Measurements from ENCODE around the gene MRPS34. TPM values are rescaled to one million over a fixed set of nuclear protein-coding genes. Genes with fewer than 3 reads are reported as not detected.

Gene MRPS34
- total RNA-seq, 2 donors from 2014 or later = 51.4 to 99.6 TPM

GRCh38 chr16:1817276-1817589 lies 44.3 kb upstream of the MRPS34 start:
- 96 to 98% methylated on average over 5 to 8 of the region's 9 CpGs for WGBS, 2 donors
- TF ChIP-seq CTCF (IDR thresholded peaks at IDR 0.05) = no peak
- TF ChIP-seq POLR2A (IDR thresholded peaks at IDR 0.05) = no peak
- H3K36me3 ChIP-seq (replicated peaks in 1 of 2; ENCODE audit: insufficient read depth in 1 of 2, low read depth in 2 of 2) = peaks cover 0 to 8% of the 10 kb centered on the region in 2 donors

DNA sequence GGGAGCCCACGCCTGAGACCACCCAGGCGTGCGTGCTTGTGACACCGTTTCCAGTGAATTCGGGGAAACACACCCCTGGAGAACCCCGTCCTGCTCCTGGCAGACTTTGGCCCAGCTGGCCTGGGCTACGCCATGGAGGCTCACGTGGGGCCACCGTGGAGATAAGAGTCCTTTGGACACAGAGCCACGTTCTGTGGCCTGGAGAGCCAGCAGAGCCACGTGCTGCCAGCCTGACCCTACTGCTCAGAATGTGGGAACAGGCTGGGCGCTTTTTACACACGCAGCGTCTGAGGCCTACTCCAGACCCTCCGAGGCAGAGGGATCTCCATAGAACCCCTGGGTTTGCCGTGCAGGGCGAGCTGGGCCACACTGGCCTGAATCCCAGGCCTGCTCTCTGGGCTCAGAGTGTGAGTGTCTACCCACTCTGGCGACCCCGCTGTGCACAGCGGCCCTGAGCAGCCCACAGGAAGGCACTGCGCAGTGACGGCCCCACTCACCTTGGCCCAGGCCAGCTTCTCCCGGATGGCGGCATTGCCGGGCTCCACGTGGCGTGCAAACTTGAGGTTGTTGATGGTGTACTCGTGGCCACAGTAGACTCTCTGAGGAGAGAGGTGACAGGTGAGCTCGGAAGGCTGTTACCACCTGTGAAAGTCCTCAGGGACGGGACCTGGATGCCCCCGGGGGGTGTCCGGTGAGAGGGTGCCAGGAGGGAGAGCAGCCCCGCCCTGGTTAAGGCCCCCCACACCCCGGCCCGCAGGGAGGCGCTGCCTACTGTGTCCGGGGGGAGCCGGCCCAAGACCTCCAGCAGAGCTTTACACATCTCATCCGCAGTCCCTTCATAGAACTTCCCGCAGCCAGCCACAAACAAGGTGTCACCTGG lies 43.7 kb upstream of the MRPS34 start:
- H3K36me3 ChIP-seq (replicated peaks in 1 of 2; ENCODE audit: insufficient read depth in 1 of 2, low read depth in 2 of 2) = peaks cover 0 to 8% of the 10 kb centered on the region in 2 donors
- ATAC-seq = no peak
- intact Hi-C loops (cut with DNase I) = no loop called here

More at GRCh38 chr16:1817276-1817589, 44.3 kb upstream of the MRPS34 start:
- DNase-seq (no peak), ATAC-seq (no peak)
- no peaks in the 10 kb centered on the region for H3K27me3 ChIP-seq
- no peak overlapping the region for H3K27ac ChIP-seq
- H3K4me1 ChIP-seq = peaks cover 10% of the 10 kb centered on the region
- intact Hi-C loops (cut with DNase I) = no loop called here
- no peaks in the 10 kb centered on the region for H3K9me3 ChIP-seq
- H3K4me3 ChIP-seq = no peak overlapping the region

GRCh38 chr16:1815461-1815860 lies 42.5 kb upstream of the MRPS34 start:
- Histone ChIP-seq H3K27ac (no peak overlapping the region), H3K4me1 (peaks cover 10% of the 10 kb centered on the region), H3K36me3 (replicated peaks in 1 of 2; ENCODE audit: insufficient read depth in 1 of 2, low read depth in 2 of 2) (peaks cover 0 to 8% of the 10 kb centered on the region in 2 donors), H3K4me3 (no peak overlapping the region), H3K9me3 (no peaks in the 10 kb centered on the region), H3K27me3 (no peaks in the 10 kb centered on the region)
- TF ChIP-seq POLR2A (IDR thresholded peaks at IDR 0.05) (no peak), CTCF (IDR thresholded peaks at IDR 0.05) (no peak)
- WGBS, 2 donors = 84 to 93% methylated on average over 11 of the region's 11 CpGs
- ATAC-seq (no peak), DNase-seq (no peak)
- intact Hi-C loops (cut with DNase I) = no loop called here

More for the DNA sequence above, 43.7 kb upstream of the MRPS34 start:
- 87 to 92% methylated on average over 25 to 39 of the region's 40 CpGs for WGBS, 2 donors
- H3K4me3 ChIP-seq = no peak overlapping the region
- TF ChIP-seq CTCF (IDR thresholded peaks at IDR 0.05) (no peak), POLR2A (IDR thresholded peaks at IDR 0.05) (no peak)
- no peaks in the 10 kb centered on the region for H3K27me3 ChIP-seq
- no peaks in the 10 kb centered on the region for H3K9me3 ChIP-seq
- no peak for DNase-seq
- peaks cover 10% of the 10 kb centered on the region for H3K4me1 ChIP-seq
- no peak overlapping the region for H3K27ac ChIP-seq

DNA sequence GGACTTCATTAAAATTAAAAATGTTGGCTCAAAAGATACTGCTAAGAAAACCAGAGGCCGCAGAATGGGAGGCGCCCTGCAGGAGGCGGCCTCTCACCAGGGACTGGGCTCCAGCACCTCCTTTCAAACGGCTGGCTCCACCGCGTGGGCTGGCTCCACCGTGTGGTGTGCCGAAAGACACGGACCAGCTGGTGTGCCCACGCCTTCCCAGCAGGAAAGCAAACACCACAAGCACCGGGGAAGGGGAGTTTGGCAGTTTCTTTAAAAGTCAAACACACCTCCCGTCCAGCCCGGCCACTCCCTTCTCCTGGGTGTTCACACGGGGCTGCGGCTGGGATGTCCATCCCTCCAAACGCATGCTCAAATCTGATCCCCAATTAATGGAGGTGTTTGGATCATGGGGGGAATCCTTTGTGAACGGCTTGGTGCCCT lies 39.8 kb upstream of the MRPS34 start:
- Histone ChIP-seq H3K27ac (peak overlapping the region in 1 of 4 donors; percentile 53), H3K27me3 (no peaks in the 10 kb centered on the region), H3K4me1 (peaks cover 10% of the 10 kb centered on the region), H3K9me3 (no peaks in the 10 kb centered on the region), H3K36me3 (replicated peaks in 1 of 2; ENCODE audit: insufficient read depth in 1 of 2, low read depth in 2 of 2) (peaks cover 0 to 19% of the 10 kb centered on the region in 2 donors), H3K4me3 (no peak overlapping the region)
- DNase-seq = peak; percentile 78 to 88 (median 86)
- intact Hi-C loops (cut with DNase I) = no loop called here
- ATAC-seq = peak; percentile 91
- no peak for TF ChIP-seq POLR2A (IDR thresholded peaks at IDR 0.05)
- peak; percentile 48 to 88 (median 75) for TF ChIP-seq CTCF (IDR thresholded peaks at IDR 0.05)
- WGBS, 2 donors = 6 to 15% methylated on average over 10 to 17 of the region's 17 CpGs

Measured in body of pancreas (tissue), 4 donors.